Nephron (organoid): ENCODE results near the gene NINJ1.

Experiments used
- H3K27ac Mint-ChIP-seq, 3 experiments: 2 replicates each; pipeline ENCODE4 v1.8.0; 2020; ENCODE audit warnings: mixed read lengths in 3 of 3, mild to moderate bottlenecking in 2 of 3, moderate library complexity in 1 of 3
- H3K27me3 Mint-ChIP-seq: 2 replicates; pipeline ENCODE4 v1.8.0; 2021; ENCODE audit warnings: low read depth, mild to moderate bottlenecking, moderate library complexity, mixed read lengths
- H3K36me3 Mint-ChIP-seq: 2 replicates; pipeline ENCODE4 v1.8.0; 2020; ENCODE audit warnings: low read depth, mixed read lengths
- H3K4me1 Mint-ChIP-seq: 2 replicates; pipeline ENCODE4 v1.8.0; 2020; ENCODE audit warnings: mixed read lengths
- H3K4me3 Mint-ChIP-seq, 3 experiments: 2 replicates each; pipeline ENCODE4 v1.8.0; 2020; ENCODE audit warnings: mild to moderate bottlenecking in 3 of 3, mixed read lengths in 3 of 3, moderate library complexity in 2 of 3
- H3K9me3 Mint-ChIP-seq: 2 replicates; pipeline ENCODE4 v1.8.0; 2020; ENCODE audit warnings: mixed read lengths
- TF ChIP-seq, protein P1 (sequence below), 3 experiments: fragments of 200-600 bp; sonication (generic); IDR thresholded peaks; one replicate each; pipeline ENCODE4 v1.5.0; 2021; ENCODE audit warnings: antibody characterized with exemption in 3 of 3; ENCODE audit not compliant: unreplicated experiment in 3 of 3

NINJ1 gene

DNA sequence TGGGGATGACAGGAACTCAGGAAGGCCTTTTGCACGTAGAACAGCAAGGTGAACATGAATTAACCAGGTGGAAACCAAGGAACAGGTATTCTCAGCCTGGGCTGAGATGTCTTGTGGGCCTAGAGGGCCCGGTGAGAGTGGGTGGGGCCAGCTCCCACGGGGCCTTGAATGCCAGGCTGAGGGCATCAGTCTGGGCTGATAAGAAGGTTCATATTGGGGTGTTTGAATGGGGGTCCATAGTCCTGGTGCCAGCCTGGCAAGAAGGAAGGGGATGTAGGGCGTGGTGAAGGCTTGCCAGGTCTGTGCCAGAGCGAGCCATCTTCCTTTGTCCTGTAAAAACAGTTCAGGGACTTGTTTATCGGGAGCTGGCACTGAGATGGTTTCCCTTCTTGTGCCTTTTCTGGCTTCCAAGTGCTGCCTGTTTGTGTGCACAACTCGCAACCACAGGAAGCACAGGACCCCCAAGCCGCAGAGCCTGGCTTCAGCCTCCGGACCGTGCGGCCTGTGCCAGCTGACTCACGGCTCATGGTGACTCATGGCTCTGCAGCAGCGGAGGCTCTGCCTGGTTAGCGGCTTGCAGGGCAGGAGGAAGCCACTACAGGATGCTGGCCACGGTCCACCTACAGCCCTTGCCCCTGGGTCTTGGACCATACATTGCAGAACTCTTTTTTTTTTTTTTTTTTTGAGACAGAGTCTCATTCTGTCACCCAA lies 35.7 kb downstream of the NINJ1 start:
- peak overlapping the region; percentile 23 to 95 (median 94) for H3K4me3 Mint-ChIP-seq
- H3K9me3 Mint-ChIP-seq, result peaks cover 14% of the 10 kb centered on the region
- TF ChIP-seq, protein P1, sequence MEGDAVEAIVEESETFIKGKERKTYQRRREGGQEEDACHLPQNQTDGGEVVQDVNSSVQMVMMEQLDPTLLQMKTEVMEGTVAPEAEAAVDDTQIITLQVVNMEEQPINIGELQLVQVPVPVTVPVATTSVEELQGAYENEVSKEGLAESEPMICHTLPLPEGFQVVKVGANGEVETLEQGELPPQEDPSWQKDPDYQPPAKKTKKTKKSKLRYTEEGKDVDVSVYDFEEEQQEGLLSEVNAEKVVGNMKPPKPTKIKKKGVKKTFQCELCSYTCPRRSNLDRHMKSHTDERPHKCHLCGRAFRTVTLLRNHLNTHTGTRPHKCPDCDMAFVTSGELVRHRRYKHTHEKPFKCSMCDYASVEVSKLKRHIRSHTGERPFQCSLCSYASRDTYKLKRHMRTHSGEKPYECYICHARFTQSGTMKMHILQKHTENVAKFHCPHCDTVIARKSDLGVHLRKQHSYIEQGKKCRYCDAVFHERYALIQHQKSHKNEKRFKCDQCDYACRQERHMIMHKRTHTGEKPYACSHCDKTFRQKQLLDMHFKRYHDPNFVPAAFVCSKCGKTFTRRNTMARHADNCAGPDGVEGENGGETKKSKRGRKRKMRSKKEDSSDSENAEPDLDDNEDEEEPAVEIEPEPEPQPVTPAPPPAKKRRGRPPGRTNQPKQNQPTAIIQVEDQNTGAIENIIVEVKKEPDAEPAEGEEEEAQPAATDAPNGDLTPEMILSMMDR (IDR thresholded peaks at IDR 0.05; ENCODE audit: unreplicated experiment in 3 of 3), result no peak
- H3K4me1 Mint-ChIP-seq, result peaks cover 30% of the 10 kb centered on the region
- H3K27ac Mint-ChIP-seq, result peak overlapping the region in 1 of 3 experiments; percentile 56
- peaks cover 16% of the 10 kb centered on the region for H3K36me3 Mint-ChIP-seq
- no peaks in the 10 kb centered on the region for H3K27me3 Mint-ChIP-seq

DNA sequence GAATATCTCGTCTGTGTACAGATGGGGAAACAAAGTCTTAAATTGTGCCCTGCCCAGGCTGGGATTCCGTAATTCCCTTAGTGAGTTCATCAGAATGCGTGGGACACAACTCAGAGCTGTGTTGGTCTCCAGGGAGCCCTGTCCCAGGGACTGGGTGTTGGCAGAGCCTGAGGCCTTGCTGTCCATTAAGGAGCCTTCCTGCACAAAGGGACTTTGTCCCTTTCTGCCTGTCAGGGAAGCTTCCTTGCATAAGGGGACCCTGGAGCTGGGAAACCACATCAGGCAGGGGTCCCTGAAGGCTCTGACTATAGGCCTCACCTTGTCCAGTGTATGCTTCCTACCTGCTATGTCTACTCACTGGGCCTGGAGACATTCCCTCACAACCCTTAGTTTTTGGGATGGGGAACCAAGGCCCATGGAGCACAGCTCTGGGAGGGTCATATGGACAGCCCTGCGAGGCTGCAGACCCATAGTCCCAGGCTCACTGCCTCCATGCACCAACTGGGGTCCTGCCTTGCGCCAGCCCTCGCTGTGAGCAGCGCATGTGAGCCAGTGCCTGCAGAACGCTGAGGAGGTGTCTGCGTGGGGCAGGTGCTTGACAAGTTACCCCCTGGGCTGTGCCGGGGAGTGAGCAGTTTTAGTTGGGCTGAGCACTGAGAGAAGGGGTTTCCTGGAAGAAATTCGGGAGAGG lies 36.4 kb downstream of the NINJ1 start:
- Mint-ChIP-seq H3K4me3 (peak overlapping the region; percentile 92 to 95 (median 94)), H3K27ac (peak overlapping the region; percentile 14 to 92 (median 81)), H3K27me3 (no peaks in the 10 kb centered on the region), H3K36me3 (peaks cover 10% of the 10 kb centered on the region), H3K9me3 (peaks cover 9% of the 10 kb centered on the region), H3K4me1 (peaks cover 38% of the 10 kb centered on the region)
- TF ChIP-seq, protein P1 (IDR thresholded peaks at IDR 0.05; ENCODE audit: unreplicated experiment in 3 of 3), result no peak

DNA sequence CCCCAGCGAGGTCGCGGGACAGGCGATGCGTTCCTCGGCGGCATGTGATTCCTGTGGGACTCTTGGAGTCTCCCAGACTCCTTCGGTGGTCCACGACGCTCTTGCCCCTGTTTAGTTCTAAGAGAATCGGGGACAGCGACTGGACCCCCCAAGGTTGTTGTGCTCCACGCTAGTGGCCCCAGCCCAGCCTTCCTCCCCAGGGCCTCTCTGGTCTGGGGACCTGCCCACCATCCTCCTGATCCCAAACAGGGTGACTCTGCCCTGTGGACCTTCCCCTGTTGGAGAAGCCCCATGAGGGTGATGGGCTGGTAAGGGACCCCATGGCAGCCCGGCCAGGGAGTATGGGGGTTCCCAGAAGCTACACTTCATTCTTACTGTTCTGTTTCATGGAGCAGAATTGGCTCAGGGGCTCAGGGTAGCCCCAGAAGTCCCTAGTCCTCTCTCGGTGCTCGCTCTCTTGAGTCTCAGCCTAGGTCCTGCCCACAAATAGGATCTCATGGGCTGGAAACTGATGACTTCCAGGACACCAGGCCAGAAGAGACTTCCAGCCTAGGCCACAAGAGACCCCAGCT lies 37.2 kb downstream of the NINJ1 start:
- TF ChIP-seq, protein P1 (IDR thresholded peaks at IDR 0.05; ENCODE audit: unreplicated experiment in 3 of 3), result no peak
- Mint-ChIP-seq H3K4me3 (peak overlapping the region; percentile 92 to 95 (median 94)), H3K9me3 (peaks cover 5% of the 10 kb centered on the region), H3K27me3 (no peaks in the 10 kb centered on the region), H3K27ac (peak overlapping the region; percentile 14 to 92 (median 81)), H3K36me3 (peaks cover 5% of the 10 kb centered on the region), H3K4me1 (peaks cover 45% of the 10 kb centered on the region)

DNA sequence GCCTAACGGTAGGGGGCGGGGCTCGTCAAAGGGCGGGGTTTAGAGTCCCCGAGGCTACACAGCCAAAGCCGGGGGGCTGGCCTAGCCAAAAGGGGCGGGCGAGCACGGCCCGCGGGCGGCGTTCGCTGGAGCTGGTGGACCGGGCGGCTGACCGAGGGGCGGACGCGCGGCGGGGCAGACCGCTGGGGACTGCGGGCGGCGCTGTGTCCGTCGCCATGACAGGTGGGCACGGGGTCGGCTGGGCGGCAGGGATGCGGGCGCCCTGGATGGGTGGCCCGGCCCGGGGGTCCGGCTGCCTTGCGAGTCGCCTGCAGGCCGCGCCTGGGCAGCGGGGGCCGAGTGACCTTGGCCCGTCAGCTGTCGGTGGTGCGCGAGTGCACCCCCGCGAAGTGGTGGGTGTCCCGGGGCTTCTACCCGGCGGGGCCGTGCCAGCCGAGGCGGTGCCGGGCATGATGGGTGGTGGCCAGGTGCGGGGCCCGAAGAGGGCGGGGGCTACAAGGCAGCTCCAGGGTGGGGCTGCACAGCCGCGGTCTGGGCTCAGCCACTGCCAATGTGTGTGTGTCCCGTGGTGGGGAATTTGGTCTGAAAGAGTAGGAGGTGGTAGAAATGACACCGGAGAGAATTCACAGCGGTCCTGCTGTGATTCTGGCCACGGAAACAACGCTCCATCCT lies 37.8 kb downstream of the NINJ1 start, which contains the start of gene CARD19:
TSS of gene CARD19 (plus strand) at position 87 of the 672 bp plus-strand sequence. CDS start at position 216, 129 bp downstream.
- H3K36me3 Mint-ChIP-seq, result peaks cover 5% of the 10 kb centered on the region
- no peaks in the 10 kb centered on the region for H3K27me3 Mint-ChIP-seq
- peaks cover 5% of the 10 kb centered on the region for H3K9me3 Mint-ChIP-seq
- H3K4me3 Mint-ChIP-seq, result peak within 1 kb of the TSS; percentile 92 to 95 (median 94)
- peak within 1 kb of the TSS; percentile 80 to 97 (median 92) for H3K27ac Mint-ChIP-seq
- TF ChIP-seq, protein P1 (IDR thresholded peaks at IDR 0.05; ENCODE audit: unreplicated experiment in 3 of 3), result peak in 1 of 3 experiments; percentile 9
- H3K4me1 Mint-ChIP-seq, result peaks cover 48% of the 10 kb centered on the region

DNA sequence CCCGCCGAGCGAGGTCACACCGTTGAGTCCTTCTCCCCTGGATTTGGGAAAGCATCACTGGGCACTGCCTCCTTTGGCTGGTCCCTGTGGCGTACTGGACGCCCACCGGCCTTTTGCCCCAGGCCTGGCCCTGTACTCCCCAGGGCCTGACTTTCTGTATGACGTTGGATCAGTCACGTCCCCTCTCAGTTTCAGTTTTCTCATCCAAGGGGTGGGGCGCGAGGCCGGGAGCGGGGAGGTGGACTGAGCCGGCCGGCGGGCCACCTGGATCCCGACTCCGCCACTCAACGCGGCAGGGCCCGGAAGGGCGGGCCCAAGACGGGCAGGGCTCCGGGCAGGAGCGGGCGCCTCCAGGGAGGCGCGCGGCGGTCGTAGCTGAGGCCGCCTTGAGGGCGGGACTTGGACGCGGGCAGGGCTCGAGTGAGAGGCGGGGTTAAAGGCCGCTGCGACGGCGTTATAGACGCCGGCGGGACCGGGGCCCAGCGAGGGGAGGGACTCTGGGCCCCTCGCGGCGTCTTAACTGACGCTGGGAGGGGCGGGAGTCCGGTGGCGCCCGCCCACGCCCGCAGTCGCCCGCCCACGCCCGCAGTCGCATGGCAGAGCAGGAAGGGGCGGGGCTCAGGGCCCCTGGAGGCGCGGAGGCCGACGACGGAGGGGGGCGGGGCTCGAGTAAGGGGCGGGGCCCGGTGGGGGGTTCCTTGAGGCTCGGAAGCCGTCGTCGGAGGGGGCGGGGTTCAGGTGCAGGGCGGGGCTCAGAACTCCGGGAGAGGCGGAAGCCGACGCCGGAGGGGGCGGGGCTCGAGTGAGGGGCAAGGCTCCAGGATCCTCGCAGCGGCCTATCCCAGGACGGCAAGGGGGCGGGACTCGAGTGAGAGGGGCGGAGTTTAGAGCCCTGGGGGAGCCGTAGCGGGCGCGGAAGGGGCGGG lies 38.6 kb downstream of the NINJ1 start:
- Mint-ChIP-seq H3K36me3 (peaks cover 2% of the 10 kb centered on the region), H3K9me3 (peaks cover 1% of the 10 kb centered on the region), H3K27ac (peak overlapping the region; percentile 80 to 97 (median 88)), H3K4me3 (peak overlapping the region; percentile 82 to 86 (median 85)), H3K27me3 (no peaks in the 10 kb centered on the region), H3K4me1 (peaks cover 51% of the 10 kb centered on the region)
- TF ChIP-seq, protein P1 (IDR thresholded peaks at IDR 0.05; ENCODE audit: unreplicated experiment in 3 of 3), result no peak
